ENCODE results near the gene CFAP99. TPM values are rescaled to one million over a fixed set of nuclear protein-coding genes. Genes with fewer than 3 reads are reported as not detected.

Gene CFAP99
- total RNA-seq, 3 donors from 2014 or later: not detected

- DNase-seq (no peak), ATAC-seq (no peak)
- no peaks in the 10 kb centered on the region for H3K9me3 Mint-ChIP-seq
- H3K4me3 Mint-ChIP-seq: no peak overlapping the region
- H3K36me3 Mint-ChIP-seq (ENCODE audit: insufficient read depth): peaks cover 9% of the 10 kb centered on the region
- H3K27me3 Mint-ChIP-seq (ENCODE audit: low read depth): no peaks in the 10 kb centered on the region
- H3K4me1 Mint-ChIP-seq (ENCODE audit: low read depth): peaks cover 75% of the 10 kb centered on the region
These were observed 67.2 kb downstream of the CFAP99 start for GRCh38 chr4:2485956-2486355.

- no peaks in the 10 kb centered on the region for H3K9me3 Mint-ChIP-seq
- DNase-seq: no peak
- no peak for ATAC-seq
- H3K4me3 Mint-ChIP-seq: no peak overlapping the region
- H3K27me3 Mint-ChIP-seq (ENCODE audit: low read depth): no peaks in the 10 kb centered on the region
- peaks cover 9% of the 10 kb centered on the region for H3K36me3 Mint-ChIP-seq (ENCODE audit: insufficient read depth)
- peaks cover 67% of the 10 kb centered on the region for H3K4me1 Mint-ChIP-seq (ENCODE audit: low read depth)
These were observed 68.2 kb downstream of the CFAP99 start for GRCh38 chr4:2486981-2487380.

GRCh38 chr4:2487632-2488031, 68.9 kb downstream of the CFAP99 start:
- DNase-seq: no peak
- Mint-ChIP-seq H3K27me3 (ENCODE audit: low read depth) (no peaks in the 10 kb centered on the region), H3K4me1 (ENCODE audit: low read depth) (peaks cover 61% of the 10 kb centered on the region), H3K9me3 (no peaks in the 10 kb centered on the region), H3K4me3 (no peak overlapping the region), H3K36me3 (ENCODE audit: insufficient read depth) (peaks cover 13% of the 10 kb centered on the region)
- ATAC-seq: peak; percentile 23 to 41

GRCh38 chr4:2489081-2489805, 70.5 kb downstream of the CFAP99 start:
- Mint-ChIP-seq H3K4me1 (ENCODE audit: low read depth) (peaks cover 51% of the 10 kb centered on the region), H3K36me3 (ENCODE audit: insufficient read depth) (peaks cover 20% of the 10 kb centered on the region), H3K9me3 (no peaks in the 10 kb centered on the region), H3K27me3 (ENCODE audit: low read depth) (no peaks in the 10 kb centered on the region), H3K4me3 (no peak overlapping the region)
- ATAC-seq: no peak
- no peak for DNase-seq

- Mint-ChIP-seq H3K27me3 (ENCODE audit: low read depth) (no peaks in the 10 kb centered on the region), H3K4me1 (ENCODE audit: low read depth) (peaks cover 43% of the 10 kb centered on the region), H3K36me3 (ENCODE audit: insufficient read depth) (peaks cover 23% of the 10 kb centered on the region), H3K4me3 (no peak overlapping the region), H3K9me3 (no peaks in the 10 kb centered on the region)
- ATAC-seq (no peak), DNase-seq (no peak)
These were observed 71.2 kb downstream of the CFAP99 start for GRCh38 chr4:2489841-2490552.

- Mint-ChIP-seq H3K4me3 (no peak overlapping the region), H3K4me1 (ENCODE audit: low read depth) (peaks cover 16% of the 10 kb centered on the region), H3K9me3 (no peaks in the 10 kb centered on the region), H3K27me3 (ENCODE audit: low read depth) (no peaks in the 10 kb centered on the region), H3K36me3 (ENCODE audit: insufficient read depth) (peaks cover 38% of the 10 kb centered on the region)
- no peak for DNase-seq
- no peak for ATAC-seq
These were observed 74.2 kb downstream of the CFAP99 start for GRCh38 chr4:2492970-2493369.

- no peak overlapping the region for H3K4me3 Mint-ChIP-seq
- H3K27me3 Mint-ChIP-seq (ENCODE audit: low read depth): no peaks in the 10 kb centered on the region
- no peak for ATAC-seq
- peaks cover 41% of the 10 kb centered on the region for H3K36me3 Mint-ChIP-seq (ENCODE audit: insufficient read depth)
- H3K9me3 Mint-ChIP-seq: no peaks in the 10 kb centered on the region
- DNase-seq: no peak
- peaks cover 6% of the 10 kb centered on the region for H3K4me1 Mint-ChIP-seq (ENCODE audit: low read depth)
These were observed 76.2 kb downstream of the CFAP99 start for GRCh38 chr4:2494992-2495391.

- DNase-seq: no peak
- no peaks in the 10 kb centered on the region for H3K9me3 Mint-ChIP-seq
- peaks cover 8% of the 10 kb centered on the region for H3K4me1 Mint-ChIP-seq (ENCODE audit: low read depth)
- ATAC-seq: no peak
- peaks cover 46% of the 10 kb centered on the region for H3K36me3 Mint-ChIP-seq (ENCODE audit: insufficient read depth)
- no peaks in the 10 kb centered on the region for H3K27me3 Mint-ChIP-seq (ENCODE audit: low read depth)
- H3K4me3 Mint-ChIP-seq: no peak overlapping the region
These were observed 78.6 kb downstream of the CFAP99 start for GRCh38 chr4:2497324-2497723.

GRCh38 chr4:2497931-2498330, 79.2 kb downstream of the CFAP99 start:
- DNase-seq (no peak), ATAC-seq (no peak)
- Mint-ChIP-seq H3K4me3 (no peak overlapping the region), H3K4me1 (ENCODE audit: low read depth) (peaks cover 6% of the 10 kb centered on the region), H3K9me3 (no peaks in the 10 kb centered on the region), H3K36me3 (ENCODE audit: insufficient read depth) (peaks cover 40% of the 10 kb centered on the region), H3K27me3 (ENCODE audit: low read depth) (no peaks in the 10 kb centered on the region)

- H3K4me1 Mint-ChIP-seq (ENCODE audit: low read depth): peaks cover 6% of the 10 kb centered on the region
- DNase-seq (no peak), ATAC-seq (peak; percentile 63 to 68)
- H3K36me3 Mint-ChIP-seq (ENCODE audit: insufficient read depth): peaks cover 38% of the 10 kb centered on the region
- H3K9me3 Mint-ChIP-seq: no peaks in the 10 kb centered on the region
- no peak overlapping the region for H3K4me3 Mint-ChIP-seq
- no peaks in the 10 kb centered on the region for H3K27me3 Mint-ChIP-seq (ENCODE audit: low read depth)
These were observed 81.8 kb downstream of the CFAP99 start for GRCh38 chr4:2500547-2500946.

GRCh38 chr4:2501034-2501594, 82.4 kb downstream of the CFAP99 start:
- H3K4me1 Mint-ChIP-seq (ENCODE audit: low read depth): peaks cover 6% of the 10 kb centered on the region
- no peak for ATAC-seq
- H3K36me3 Mint-ChIP-seq (ENCODE audit: insufficient read depth): peaks cover 35% of the 10 kb centered on the region
- no peaks in the 10 kb centered on the region for H3K27me3 Mint-ChIP-seq (ENCODE audit: low read depth)
- H3K4me3 Mint-ChIP-seq: no peak overlapping the region
- no peaks in the 10 kb centered on the region for H3K9me3 Mint-ChIP-seq
- no peak for DNase-seq

GRCh38 chr4:2503809-2504208, 85.1 kb downstream of the CFAP99 start:
- no peak for DNase-seq
- Mint-ChIP-seq H3K9me3 (no peaks in the 10 kb centered on the region), H3K4me1 (ENCODE audit: low read depth) (peaks cover 7% of the 10 kb centered on the region), H3K36me3 (ENCODE audit: insufficient read depth) (peaks cover 30% of the 10 kb centered on the region), H3K4me3 (no peak overlapping the region), H3K27me3 (ENCODE audit: low read depth) (no peaks in the 10 kb centered on the region)
- no peak for ATAC-seq

- H3K36me3 Mint-ChIP-seq (ENCODE audit: insufficient read depth): peaks cover 28% of the 10 kb centered on the region
- no peak overlapping the region for H3K4me3 Mint-ChIP-seq
- peaks cover 14% of the 10 kb centered on the region for H3K4me1 Mint-ChIP-seq (ENCODE audit: low read depth)
- ATAC-seq (no peak), DNase-seq (no peak)
- no peaks in the 10 kb centered on the region for H3K27me3 Mint-ChIP-seq (ENCODE audit: low read depth)
- no peaks in the 10 kb centered on the region for H3K9me3 Mint-ChIP-seq
These were observed 88.5 kb downstream of the CFAP99 start for GRCh38 chr4:2507259-2507658.

- DNase-seq: no peak
- H3K4me1 Mint-ChIP-seq (ENCODE audit: low read depth): peaks cover 14% of the 10 kb centered on the region
- peaks cover 28% of the 10 kb centered on the region for H3K36me3 Mint-ChIP-seq (ENCODE audit: insufficient read depth)
- no peaks in the 10 kb centered on the region for H3K27me3 Mint-ChIP-seq (ENCODE audit: low read depth)
- H3K9me3 Mint-ChIP-seq: no peaks in the 10 kb centered on the region
- ATAC-seq: no peak
- H3K4me3 Mint-ChIP-seq: no peak overlapping the region
These were observed 89.1 kb downstream of the CFAP99 start for GRCh38 chr4:2507855-2508254.

Measured in activated T-cell treated with anti-CD3 and anti-CD28 coated beads, Interleukin-2, amount 50 U/mL, for 4 hours (primary cell).